Stimulated activated CD4-positive, alpha-beta T cell treated with anti-CD3 and anti-CD28 coated beads, Interleukin-12 subunit alpha, Interleukin-12 subunit beta, amount 100 ng/mL, for 48 hours (primary cell): ENCODE results near the gene CEACAM8.
"Not testable (repeated sequence)": the region's sequence is repeated elsewhere in the genome, so short reads cannot be mapped to it uniquely, and the experiment has no call there.

Source experiments
- DNase-seq, 3 donors: peaks; one replicate each; pipeline ENCODE4 v3.0.0-alpha.2; 2020; ENCODE audit warnings: low read depth in 2 of 3, low spot score in 1 of 3

Gene CEACAM8

GRCh38 chr19:42576241-42576640, 18.5 kb downstream of the CEACAM8 start:
- no peak for DNase-seq

GRCh38 chr19:42573642-42574041, 21.1 kb downstream of the CEACAM8 start:
- DNase-seq, result no peak

- DNase-seq, result no peak
These were observed 23.6 kb downstream of the CEACAM8 start for GRCh38 chr19:42571116-42571515.

- no peak for DNase-seq
These were observed 25.5 kb downstream of the CEACAM8 start for GRCh38 chr19:42569193-42569592.

GRCh38 chr19:42568006-42568405, 26.7 kb downstream of the CEACAM8 start:
- no peak for DNase-seq

GRCh38 chr19:42567567-42567966, 27.2 kb downstream of the CEACAM8 start:
- DNase-seq, result no peak

GRCh38 chr19:42563352-42564210, 31.1 kb downstream of the CEACAM8 start:
- DNase-seq, result peak in 1 of 3 donors; percentile 4

GRCh38 chr19:42561512-42561911, 33.2 kb downstream of the CEACAM8 start:
- DNase-seq, result no peak

GRCh38 chr19:42560731-42561130, 34.0 kb downstream of the CEACAM8 start:
- no peak for DNase-seq

GRCh38 chr19:42558450-42559150, 36.1 kb downstream of the CEACAM8 start:
- no peak for DNase-seq

GRCh38 chr19:42557386-42557871, 37.3 kb downstream of the CEACAM8 start:
- not testable (repeated sequence) for DNase-seq

GRCh38 chr19:42555801-42556200, 38.9 kb downstream of the CEACAM8 start:
- no peak for DNase-seq

- DNase-seq, result no peak
These were observed 39.4 kb downstream of the CEACAM8 start for GRCh38 chr19:42555317-42555716.

- DNase-seq, result no peak
These were observed 40.6 kb downstream of the CEACAM8 start for GRCh38 chr19:42554046-42554575.

GRCh38 chr19:42553292-42554045, 41.3 kb downstream of the CEACAM8 start:
- no peak for DNase-seq

- no peak for DNase-seq
These were observed 42.3 kb downstream of the CEACAM8 start for GRCh38 chr19:42552086-42553065.

GRCh38 chr19:42550521-42550920, 44.2 kb downstream of the CEACAM8 start:
- not testable (repeated sequence) for DNase-seq

GRCh38 chr19:42549067-42549466, 45.7 kb downstream of the CEACAM8 start:
- DNase-seq, result not testable (repeated sequence)

- DNase-seq, result no peak
These were observed 46.2 kb downstream of the CEACAM8 start for GRCh38 chr19:42548552-42548951.

- no peak for DNase-seq
These were observed 46.8 kb downstream of the CEACAM8 start for GRCh38 chr19:42547929-42548328.
